ELF-1 (cell line): ENCODE results near the gene SLC11A2.

Experiments
- DNase-seq: peaks from one replicate; pipeline ENCODE4 v3.0.0-alpha.2; 2016; ENCODE audit warnings: low read depth, low spot score

The SLC11A2 gene

DNA sequence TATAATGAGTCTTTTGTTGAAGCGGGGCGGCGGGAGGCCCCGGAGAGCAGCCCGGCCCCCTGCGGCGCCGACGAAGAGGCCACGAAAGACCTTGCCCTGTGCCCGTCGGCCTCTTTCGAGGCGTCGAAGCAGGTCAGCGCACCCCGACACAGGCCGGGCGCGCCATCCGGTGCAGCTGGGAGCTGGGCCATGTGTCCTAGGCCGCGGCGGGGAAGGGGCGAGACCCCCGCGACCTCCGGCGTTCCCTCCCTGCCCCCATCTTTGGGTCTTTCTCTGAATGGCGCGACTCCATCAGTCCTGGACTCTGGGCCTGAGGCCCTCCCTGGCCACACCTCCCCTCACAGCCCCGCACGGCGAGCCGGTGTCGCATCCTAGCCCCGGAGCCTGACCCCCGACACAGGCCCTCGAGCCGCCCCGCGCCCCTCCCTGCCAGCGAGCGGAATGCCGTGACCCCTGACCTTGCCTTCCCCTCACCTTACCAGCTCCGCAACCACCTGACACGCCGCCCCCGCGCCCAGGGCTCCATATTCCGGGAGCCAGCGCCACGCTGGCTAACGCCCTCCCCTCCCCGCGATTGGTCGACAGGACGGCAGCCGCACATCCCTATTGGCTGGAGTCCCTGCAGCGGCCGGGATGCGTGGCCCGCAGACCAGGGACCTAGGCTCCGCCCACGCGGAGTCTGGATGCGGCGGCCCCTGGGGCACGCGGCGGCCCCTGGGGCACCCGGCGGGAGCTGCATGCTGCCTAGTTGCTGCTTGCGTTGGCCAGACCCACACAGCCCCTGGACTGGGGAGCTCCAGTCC is at the start of gene SLC11A2:
SLC11A2 (minus strand) TSS at position 549 of the 803 bp plus-strand sequence. CDS start 15,656 bp downstream, outside the sequence.
- DNase-seq: peak; percentile 99

DNA sequence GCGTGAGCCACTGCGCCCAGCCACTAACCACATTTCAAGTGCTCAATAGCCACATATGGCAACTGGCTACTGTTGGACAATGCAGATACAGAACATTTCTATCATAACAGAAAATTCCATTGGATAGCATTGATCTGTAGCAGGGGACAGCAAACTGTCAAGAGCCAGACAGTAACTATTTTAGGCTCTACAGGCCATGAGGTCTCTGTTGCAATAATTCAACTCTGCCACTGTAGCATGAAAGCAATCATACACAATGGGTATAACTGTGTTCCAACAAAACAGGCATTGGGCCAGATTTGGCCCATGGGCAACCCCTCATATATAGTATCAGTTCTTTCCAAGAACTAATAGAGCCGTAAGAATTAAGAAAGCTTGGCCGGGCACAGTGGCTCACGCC is 49.2 kb upstream of the SLC11A2 start:
- no peak for DNase-seq

DNA sequence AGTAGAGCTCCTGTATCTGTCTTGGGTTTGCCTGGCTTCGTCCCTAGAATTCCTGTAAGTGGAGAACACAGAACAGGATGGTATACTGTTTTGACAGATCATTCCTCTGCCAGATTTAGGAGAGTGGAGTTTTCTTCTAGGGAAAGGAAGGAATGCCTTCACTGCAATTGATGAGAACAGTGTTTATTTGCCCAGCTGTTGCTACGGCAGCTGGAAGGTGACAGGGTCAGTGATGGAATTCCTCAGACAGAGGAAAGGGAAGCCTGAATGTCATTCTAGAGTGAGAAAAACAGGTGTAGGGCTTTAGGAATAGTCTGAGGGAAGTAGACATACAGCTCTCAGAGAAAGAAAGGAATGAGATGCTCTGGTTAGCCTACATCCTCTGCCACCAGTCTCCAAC is 45.5 kb upstream of the SLC11A2 start:
- no peak for DNase-seq

DNA sequence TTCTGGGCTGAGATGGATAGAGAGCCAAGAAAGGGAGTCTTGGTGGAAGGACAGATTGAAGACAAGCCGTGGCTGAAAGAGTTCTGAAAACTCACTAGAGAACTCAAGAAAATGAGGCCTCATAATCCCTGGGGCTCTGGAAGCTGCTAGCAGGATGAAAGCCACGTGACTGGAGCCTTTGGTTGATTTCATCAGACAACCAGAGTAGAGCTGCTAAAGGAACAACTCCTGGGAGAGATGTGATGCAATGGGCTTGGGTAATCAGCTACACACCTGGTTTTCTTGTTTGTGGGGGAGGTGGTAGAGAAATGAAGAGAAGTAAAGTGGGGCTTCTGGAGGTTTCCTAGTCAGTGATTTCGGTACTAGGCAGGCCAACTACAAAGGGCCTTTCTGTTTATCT is 43.8 kb upstream of the SLC11A2 start:
- DNase-seq: peak; percentile 23

DNA sequence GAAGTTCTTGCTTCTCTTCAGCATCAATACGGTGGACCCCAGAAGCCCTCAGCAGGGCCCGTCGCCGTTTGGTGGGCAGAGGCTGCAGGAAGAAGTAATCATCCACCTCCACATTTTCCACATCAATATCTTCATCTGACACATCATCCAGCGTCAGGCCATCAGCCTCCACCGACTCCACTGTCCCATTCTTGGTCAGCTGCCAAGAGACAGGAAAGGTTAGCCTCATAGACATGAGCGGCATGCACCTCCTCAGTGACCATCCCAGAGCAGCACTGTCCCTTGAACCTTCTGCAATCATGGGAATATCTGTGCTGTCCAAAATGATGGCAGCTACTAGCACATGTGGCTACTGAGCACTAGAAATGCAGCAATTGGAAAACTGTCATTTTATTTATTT is 41.6 kb upstream of the SLC11A2 start:
- no peak for DNase-seq

DNA sequence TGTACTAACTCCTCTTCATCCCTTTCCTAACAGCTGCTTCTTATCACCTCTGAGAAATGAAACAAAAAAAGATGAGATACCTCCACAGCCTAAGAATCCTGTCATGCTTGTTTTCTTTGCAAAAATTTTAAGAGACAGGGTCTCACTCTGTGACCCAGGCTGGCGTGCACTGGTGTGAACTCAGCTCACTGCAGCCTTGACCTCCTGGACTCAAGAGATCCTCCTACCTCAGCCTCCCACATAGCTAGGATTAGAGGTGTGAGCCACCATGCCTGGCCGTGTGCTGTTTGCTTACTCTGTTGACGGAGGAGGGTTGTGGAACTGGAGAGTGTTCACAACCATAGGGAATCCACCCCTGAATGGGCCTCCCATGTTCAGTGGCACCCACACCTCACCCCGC is 41.0 kb upstream of the SLC11A2 start:
- no peak for DNase-seq

DNA sequence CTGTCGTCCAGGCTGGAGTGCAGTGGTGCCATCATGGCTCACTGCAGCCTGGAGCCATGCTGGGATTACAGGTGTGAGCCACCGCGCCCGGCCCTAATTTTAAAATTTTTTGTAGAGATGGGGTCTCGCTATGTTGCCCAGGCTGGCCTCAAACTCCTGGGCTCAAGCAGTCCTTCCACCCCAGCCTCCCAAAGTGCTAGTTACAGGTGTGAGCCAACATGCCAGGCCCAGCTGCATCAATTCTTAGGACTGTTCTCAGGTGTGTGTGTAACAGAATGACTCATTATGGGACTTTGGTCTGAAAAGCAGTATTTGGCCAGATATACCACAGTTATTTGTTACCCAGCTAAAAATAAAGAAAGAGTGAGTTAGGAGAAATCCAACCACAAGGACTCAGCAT is 39.3 kb upstream of the SLC11A2 start:
- no peak for DNase-seq

DNA sequence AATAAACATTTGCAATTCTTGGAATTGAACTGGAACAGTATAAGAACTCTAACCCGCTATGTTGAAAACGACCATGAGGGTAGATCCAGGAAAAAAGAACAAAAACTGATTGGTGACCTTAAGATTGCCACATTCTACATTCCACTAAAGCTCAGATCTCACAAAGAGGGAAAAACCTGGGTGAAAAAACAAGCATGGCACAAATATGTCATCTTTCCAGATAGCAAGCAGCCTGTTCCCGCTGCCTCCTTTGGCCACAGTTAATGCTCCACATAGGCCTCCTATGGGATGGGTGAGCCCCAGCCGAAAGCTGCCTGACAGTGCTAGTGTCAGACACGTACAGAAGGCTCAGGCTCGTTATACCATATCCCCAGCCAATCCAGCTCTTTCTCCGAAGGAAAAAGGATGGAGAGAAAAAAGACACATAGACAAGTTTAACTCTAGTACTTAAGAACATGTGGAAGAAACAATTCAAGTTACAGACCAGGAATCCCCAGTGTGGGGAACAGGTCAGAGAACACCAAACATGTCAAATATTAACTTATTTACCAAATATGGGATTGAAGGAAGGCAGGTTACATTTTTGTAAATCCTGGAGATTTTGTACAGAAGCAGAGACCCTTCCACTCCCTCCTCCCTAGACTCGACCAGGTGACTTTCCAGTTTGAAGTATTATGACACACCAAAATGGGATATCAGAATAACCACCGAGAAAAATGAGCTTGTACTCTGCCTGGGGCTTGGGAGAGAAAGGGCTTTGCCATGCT is 36.6 kb upstream of the SLC11A2 start:
- DNase-seq: no peak

DNA sequence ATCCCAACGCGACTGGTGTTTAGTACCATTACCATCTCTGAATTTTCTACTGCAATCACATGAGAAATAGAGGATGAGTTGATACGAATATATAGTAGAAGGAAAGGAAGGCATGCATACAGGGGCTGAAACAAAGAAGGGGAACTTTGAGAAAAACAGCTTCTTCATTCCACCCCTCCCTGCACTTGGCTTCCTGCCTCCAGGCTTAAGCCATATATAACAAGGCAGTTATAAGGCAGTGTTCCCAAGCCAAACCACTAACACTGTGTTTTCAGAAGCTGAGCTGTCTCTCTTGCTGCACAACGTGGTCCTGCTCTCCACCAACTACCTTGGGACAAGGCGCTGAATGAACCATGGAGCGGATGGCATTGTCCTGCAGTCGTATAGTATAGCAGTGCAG is 32.9 kb upstream of the SLC11A2 start:
- no peak for DNase-seq

DNA sequence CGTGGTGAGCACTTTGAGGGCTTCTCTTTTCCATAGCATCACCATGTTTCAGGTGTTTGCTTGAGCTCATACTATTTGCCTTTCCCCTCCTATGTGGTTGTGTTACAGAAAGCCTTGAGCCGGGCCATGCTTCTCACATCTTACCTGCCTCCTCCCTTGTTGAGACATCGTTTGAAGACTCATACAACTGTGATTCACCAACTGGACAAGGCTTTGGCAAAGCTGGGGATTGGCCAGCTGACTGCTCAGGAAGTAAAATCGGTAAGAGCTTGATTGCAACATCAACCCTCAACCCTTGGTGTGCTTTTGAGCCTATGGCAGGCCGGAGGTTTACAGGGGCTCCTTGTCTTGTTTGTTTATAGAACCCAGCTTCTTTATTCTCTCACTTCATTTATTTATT is 30.1 kb upstream of the SLC11A2 start:
- DNase-seq: no peak

DNA sequence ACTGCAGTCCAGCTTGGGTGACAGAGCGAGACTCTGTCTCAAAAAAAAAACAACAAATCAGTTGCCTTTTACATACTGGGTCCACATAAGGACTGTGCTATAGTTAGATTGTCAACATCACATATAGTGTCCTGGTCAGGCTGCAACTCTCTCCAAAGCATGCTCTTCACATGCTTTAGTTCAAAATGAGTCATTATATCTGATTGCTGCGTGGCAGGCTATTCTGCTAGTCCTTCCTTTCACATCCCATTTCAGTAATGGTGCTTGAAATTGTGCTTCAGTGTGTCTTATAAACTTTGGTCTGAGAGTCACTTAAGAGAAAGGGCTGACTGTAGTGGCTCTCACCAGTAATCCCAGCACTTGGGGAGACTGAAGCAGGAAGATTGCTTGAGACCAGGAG is 28.9 kb upstream of the SLC11A2 start:
- DNase-seq: no peak

DNA sequence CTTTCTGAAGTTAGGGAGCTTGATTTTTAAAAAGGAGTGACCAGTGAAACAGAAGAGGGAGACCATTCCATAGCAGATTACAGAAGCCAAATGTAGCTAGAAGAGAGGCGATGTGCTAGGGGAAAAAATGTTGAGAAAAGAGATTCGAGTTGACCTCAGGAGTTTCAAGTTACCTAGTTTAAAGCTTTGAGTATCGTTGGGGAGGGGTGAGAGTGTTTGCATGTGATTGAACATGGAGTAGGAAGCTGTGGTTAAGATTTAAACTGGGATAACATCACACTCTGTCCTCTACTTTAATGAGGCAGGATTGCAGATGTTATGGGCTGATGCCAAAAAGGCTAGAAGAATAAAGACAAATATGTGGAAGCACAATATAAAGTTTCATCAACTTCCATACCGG is 25.6 kb upstream of the SLC11A2 start:
- DNase-seq: no peak

DNA sequence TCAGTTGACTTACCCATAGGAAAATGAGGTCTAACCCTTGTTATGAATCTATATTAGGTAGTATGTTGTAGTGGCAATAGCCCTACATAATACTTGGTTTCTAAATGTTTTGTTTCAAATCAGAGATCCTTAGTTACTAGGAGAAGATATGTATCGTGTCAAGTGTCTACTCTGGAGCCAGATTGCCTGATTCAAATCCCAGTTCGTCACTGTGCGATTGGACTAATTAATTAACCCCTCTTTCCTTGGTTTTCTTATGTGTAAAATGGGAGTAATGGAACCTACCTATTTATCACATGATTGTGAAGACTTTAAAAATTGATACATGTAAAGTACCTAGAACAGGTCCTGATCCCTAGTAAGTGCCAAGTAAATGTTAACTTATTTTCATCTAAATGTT is 23.3 kb upstream of the SLC11A2 start:
- no peak for DNase-seq

DNA sequence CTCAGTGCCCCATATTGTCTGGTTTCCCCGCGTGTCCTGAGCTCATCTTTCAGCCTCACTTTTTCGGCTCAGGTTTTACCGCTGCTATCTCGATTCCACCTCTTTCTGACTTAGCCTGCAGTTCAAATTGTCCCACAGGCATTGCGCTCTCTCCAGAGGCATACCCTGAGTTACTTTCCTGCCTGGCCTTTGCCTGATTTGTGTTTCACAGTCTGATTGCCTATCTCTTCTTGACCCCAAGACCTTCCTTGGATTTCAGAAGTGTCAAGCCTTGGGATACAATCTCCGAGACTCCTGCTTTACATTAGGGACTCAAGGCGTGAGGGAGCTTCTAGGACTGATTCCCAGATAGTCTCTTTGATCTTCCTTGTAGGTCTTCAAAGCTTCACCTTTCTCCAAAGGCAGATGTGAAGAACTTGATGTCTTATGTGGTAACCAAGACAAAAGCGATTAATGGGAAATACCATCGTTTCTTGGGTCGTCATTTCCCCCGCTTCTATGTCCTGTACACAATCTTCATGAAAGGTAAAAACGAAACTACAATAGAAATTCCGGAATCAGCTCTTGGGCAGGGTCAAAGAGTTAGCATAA is 22.6 kb upstream of the SLC11A2 start:
- peak; percentile 38 for DNase-seq

DNA sequence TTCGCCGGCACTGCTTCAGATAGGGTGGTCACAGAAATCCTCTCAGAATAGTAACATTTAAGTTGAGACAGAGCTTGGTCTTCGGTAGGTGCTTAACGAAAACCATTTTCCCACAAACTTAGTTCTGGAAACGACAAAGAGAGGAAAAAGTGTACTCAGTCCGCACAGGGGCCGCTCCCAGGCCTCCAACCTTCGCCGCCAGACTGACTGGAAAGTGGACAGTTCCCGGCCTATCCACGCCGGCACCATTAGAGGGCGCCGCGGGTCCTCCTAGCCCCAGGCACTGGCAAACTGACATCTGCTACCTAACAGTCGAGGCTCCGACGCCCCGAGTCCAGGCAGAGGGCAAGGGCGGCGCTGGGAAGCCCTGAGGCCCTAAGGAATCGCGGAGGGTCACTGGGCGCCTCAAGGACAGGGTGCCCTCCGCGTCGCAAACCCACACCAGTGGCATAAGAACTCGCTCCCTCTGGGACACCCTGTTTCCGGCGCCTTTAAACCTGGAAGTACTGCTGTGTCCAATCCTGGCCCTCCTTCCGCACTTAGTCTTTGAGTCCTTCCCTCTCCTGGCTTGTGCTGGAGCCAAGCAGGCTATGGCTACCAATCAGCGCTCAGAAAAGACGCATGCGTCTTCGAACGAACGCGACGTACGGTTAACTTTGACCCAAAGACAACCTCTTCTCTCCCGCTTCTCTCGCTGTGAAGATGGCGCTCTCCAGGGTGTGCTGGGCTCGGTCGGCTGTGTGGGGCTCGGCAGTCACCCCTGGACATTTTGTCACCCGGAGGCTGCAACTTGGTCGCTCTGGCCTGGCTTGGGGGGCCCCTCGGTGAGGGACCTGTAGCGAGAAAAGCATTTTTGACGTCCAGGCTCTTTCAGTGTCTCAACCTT is 21.7 kb upstream of the SLC11A2 start, which contains the start of gene LETMD1:
LETMD1 (plus strand) TSS at position 673 of the 886 bp plus-strand sequence; CDS start at position 703, 30 bp downstream.
- peak; percentile 98 for DNase-seq

DNA sequence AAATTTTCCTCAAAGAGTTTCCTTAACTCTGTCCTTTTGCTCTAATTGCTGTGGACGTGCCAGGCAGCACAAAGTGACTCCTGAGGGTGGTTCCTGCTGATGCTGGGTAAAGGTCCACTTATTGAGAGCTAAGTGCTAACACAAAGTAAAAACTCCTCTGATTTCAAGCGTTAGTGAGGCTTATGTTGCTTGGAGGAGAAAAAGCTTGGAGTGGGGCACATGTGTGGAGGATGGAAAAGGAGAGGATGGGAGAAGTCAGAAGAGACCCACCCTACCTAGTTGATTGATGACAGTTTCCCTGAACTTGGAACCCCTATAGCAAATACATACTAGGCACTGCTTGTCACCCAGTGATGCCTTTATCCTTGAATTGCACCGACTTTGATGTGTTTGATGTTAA is 10.1 kb upstream of the SLC11A2 start:
- DNase-seq: no peak

DNA sequence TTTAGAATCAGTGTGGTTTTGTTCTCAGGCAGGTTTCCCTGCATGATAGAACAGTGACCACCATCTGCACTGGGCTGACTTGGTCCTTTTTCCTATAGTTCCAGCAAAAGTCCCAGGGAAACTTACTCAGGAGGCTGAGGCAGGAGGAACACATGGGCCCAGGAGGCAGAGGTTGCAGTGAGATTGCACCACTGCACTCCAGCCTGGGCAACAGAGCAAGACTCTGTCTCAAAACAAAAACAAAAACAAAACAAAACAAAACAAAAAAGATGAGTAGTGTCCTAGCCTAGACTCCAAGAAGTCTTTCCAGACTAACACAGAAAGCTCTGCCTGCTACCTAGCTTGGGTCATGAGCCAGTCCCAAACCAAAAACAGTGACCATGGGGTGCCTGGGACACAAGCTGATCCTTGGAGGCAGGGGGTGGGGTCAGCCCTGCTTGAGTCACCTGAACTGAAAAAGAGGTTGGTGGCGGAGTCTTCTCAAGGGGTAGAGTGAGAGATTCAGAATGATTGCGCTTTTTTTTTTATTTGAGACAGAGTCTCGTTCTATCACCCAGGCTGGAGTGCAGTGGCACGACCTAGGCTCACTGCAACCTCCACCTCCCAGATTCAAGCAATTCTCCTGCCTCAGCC is 7.4 kb upstream of the SLC11A2 start:
- DNase-seq: no peak

DNA sequence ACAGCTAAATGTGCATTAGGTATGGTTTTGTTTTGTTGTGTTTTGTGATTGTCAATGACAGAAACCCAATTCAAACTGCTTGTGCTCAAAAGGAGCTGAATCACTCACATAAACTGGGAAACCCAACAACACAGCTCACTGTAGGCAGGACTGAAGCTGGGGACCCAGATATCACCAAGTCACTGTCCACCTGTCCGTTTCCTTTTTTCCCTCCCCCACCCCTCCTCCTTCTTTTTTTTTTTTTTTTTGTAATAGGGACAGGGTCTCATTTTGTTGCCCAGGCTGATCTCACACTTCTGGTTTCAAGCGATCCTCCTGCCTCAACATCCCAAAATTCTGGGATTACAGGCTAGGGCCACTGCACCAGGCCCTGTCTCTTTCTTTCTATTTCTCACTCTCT is 6.9 kb upstream of the SLC11A2 start:
- DNase-seq: no peak

DNA sequence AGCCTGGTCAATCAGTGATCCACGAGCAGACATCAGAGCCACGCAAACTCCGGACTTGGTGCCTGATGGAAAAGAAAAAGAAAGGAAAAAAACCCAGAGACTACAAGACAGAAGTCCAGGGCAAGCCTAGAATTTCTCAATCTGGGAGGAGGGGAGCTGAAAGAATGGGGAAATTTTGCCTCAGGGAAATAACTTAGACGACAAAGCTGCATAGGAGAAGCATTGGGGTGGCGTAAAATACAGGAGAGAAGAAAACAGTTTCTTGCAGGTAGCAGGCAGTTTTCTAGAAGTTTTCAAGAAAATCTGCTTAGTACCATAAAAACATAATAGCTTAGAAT is 2.6 kb upstream of the SLC11A2 start:
- peak; percentile 46 for DNase-seq

DNA sequence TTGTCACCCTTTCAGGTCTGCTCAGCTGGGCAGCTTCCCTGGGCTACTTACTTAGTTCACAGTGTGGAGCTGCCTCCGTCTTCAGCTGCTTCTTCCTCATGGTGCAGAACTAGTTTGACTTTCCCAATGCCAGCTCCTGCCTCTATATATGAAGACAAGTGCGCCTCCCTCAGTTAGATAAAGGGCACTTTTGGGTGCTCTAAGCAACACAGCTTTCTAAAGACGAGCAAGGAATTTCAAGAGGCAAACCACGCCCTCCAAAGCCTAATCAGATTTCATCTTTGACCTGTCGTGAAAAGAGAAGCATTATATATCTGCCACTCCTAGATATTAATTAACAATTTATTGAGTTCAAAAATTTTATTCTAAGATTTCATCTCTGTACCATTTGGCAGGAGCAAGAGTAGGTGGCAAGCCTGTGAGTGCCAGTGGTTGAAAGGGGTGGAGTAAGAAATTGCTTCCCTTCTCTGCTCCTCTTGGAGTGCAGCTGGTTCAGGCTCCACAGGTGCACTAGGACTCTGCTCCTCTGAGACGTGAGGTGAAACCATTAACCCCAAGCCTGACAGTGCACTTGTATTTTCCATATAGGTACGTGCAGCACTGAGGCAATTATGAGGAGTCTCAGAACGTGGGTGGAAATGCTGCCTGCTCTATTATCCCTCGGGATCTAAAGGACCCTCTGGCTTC is 2.1 kb upstream of the SLC11A2 start:
- peak; percentile 73 for DNase-seq
